ENCODE measurements around the gene RNLS. TPM values are rescaled to one million over a fixed set of nuclear protein-coding genes. Genes with fewer than 3 reads are reported as not detected.

RNLS gene
- total RNA-seq, 2 experiments from 2014 or later: 0.95 to 2.7 TPM

DNA sequence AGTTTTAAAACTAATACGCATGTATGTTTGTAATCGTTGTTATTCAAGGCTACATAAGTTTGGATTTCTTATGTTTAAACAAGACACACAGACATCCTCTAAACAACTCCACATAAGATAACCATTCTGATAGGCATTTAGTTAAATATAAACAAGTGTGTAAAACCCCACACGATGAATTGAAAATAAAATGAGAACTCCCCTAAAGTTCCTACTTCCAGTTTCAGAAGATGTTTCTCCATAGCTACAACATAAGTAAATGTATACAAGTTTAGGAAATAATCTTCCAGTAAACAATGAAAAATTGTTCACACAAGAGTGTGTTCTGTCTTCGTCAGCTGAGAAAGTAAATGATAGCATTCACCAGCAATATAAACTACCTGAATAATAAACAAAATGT, 246.8 kb downstream of the RNLS start:
- H3K36me3 Mint-ChIP-seq (ENCODE audit: low read depth): no peaks in the 10 kb centered on the region
- no peaks in the 10 kb centered on the region for H3K9me3 ChIP-seq (ENCODE audit: control insufficient read depth in 1 of 2, insufficient read depth in 1 of 2, low read length in 2 of 2)
- no peaks in the 10 kb centered on the region for H3K36me3 ChIP-seq (ENCODE audit: insufficient read depth, low read length)
- ChIA-PET POLR2A (interaction anchor here (0.6 kb wide), 1 partner anchor 34 kb away, joined by 3 read pairs; no protein-coding TSS in a partner anchor), CTCF (interaction anchor here (1.2 kb wide), 1 partner anchor 24 kb away, joined by 3 read pairs; no protein-coding TSS in a partner anchor)
- H3K27ac ChIP-seq (ENCODE audit: low read depth in 1 of 2, low read length in 2 of 2): no peak overlapping the region
- no peak overlapping the region for H3K27ac Mint-ChIP-seq
- H3K4me1 Mint-ChIP-seq (ENCODE audit: low read depth): peaks cover 18% of the 10 kb centered on the region
- intact Hi-C loops (cut with DNase I, micrococcal nuclease): no loop called here
- no peaks in the 10 kb centered on the region for H3K27me3 ChIP-seq (ENCODE audit: control insufficient read depth in 1 of 2, insufficient read depth in 2 of 2, low read length in 2 of 2)
- H3K4me1 ChIP-seq (ENCODE audit: insufficient read depth, low read length): no peaks in the 10 kb centered on the region
- ATAC-seq (ENCODE audit: poor library complexity): no peak
- no peak for DNase-seq
- no peaks in the 10 kb centered on the region for H3K9me3 Mint-ChIP-seq
- no peak overlapping the region for H3K4me3 ChIP-seq (ENCODE audit: low read length)
- no peak for TF ChIP-seq CTCF (IDR thresholded peaks at IDR 0.05)
- H3K27me3 Mint-ChIP-seq: no peaks in the 10 kb centered on the region
- H3K4me3 Mint-ChIP-seq: no peak overlapping the region

- no peak overlapping the region for H3K27ac Mint-ChIP-seq
- POLR2A ChIA-PET: no interaction called here
- intact Hi-C loops (cut with DNase I, micrococcal nuclease): no loop called here
- CTCF ChIA-PET: no interaction called here
- ATAC-seq (ENCODE audit: poor library complexity) (no peak), DNase-seq (peak in 1 of 14 experiments; percentile 3)
- Histone ChIP-seq H3K9me3 (ENCODE audit: control insufficient read depth in 1 of 2, insufficient read depth in 1 of 2, low read length in 2 of 2) (no peaks in the 10 kb centered on the region), H3K36me3 (ENCODE audit: insufficient read depth, low read length) (no peaks in the 10 kb centered on the region), H3K4me3 (ENCODE audit: low read length) (no peak overlapping the region), H3K27me3 (ENCODE audit: control insufficient read depth in 1 of 2, insufficient read depth in 2 of 2, low read length in 2 of 2) (no peaks in the 10 kb centered on the region), H3K4me1 (ENCODE audit: insufficient read depth, low read length) (no peaks in the 10 kb centered on the region), H3K27ac (ENCODE audit: low read depth in 1 of 2, low read length in 2 of 2) (no peak overlapping the region)
- peaks cover 18% of the 10 kb centered on the region for H3K4me1 Mint-ChIP-seq (ENCODE audit: low read depth)
- no peak overlapping the region for H3K4me3 Mint-ChIP-seq
- no peaks in the 10 kb centered on the region for H3K36me3 Mint-ChIP-seq (ENCODE audit: low read depth)
- H3K27me3 Mint-ChIP-seq: no peaks in the 10 kb centered on the region
- no peak for TF ChIP-seq CTCF (IDR thresholded peaks at IDR 0.05)
- H3K9me3 Mint-ChIP-seq: no peaks in the 10 kb centered on the region
These were observed 249.9 kb downstream of the RNLS start for GRCh38 chr10:88333248-88333630.

- Histone ChIP-seq H3K36me3 (ENCODE audit: insufficient read depth, low read length) (no peaks in the 10 kb centered on the region), H3K4me3 (ENCODE audit: low read length) (no peak overlapping the region), H3K4me1 (ENCODE audit: insufficient read depth, low read length) (no peaks in the 10 kb centered on the region), H3K27me3 (ENCODE audit: control insufficient read depth in 1 of 2, insufficient read depth in 2 of 2, low read length in 2 of 2) (no peaks in the 10 kb centered on the region), H3K9me3 (ENCODE audit: control insufficient read depth in 1 of 2, insufficient read depth in 1 of 2, low read length in 2 of 2) (no peaks in the 10 kb centered on the region), H3K27ac (ENCODE audit: low read depth in 1 of 2, low read length in 2 of 2) (no peak overlapping the region)
- intact Hi-C loops (cut with DNase I, micrococcal nuclease): no loop called here
- Mint-ChIP-seq H3K27me3 (no peaks in the 10 kb centered on the region), H3K4me3 (no peak overlapping the region), H3K9me3 (no peaks in the 10 kb centered on the region), H3K27ac (no peak overlapping the region), H3K4me1 (ENCODE audit: low read depth) (peaks cover 18% of the 10 kb centered on the region), H3K36me3 (ENCODE audit: low read depth) (no peaks in the 10 kb centered on the region)
- TF ChIP-seq CTCF (IDR thresholded peaks at IDR 0.05): no peak
- no peak for ATAC-seq (ENCODE audit: poor library complexity)
- CTCF ChIA-PET: no interaction called here
- POLR2A ChIA-PET: interaction anchor here (0.7 kb wide), 1 partner anchor 46 kb away, joined by 3 read pairs; no protein-coding TSS in a partner anchor
- DNase-seq: no peak
These were observed 250.4 kb downstream of the RNLS start for GRCh38 chr10:88332503-88333247.

Measured in CD4-positive, alpha-beta T cell (primary cell).